Bronchial epithelial cell (primary cell): Measurements from ENCODE around the gene DYRK1A. TPM values are rescaled to one million over a fixed set of nuclear protein-coding genes. Genes with fewer than 3 reads are reported as not detected.

Experiments
- DNase-seq: peaks from one replicate; pipeline ENCODE4 v3.0.0-alpha.2; 2010; ENCODE audit warnings: low read depth
- FAIRE-seq: peaks from 2 replicates; lab custom pipeline; 2011; peaks lifted over from hg19 to GRCh38; lab: Jason Lieb, UNC
- H3K27me3 ChIP-seq: 2 replicates; pipeline ENCODE4 v1.5.1; 2011; ENCODE audit warnings: low read length; ENCODE audit not compliant: control insufficient read depth, insufficient read depth
- H3K36me3 ChIP-seq: 2 replicates; pipeline ENCODE4 v1.5.1; 2011; ENCODE audit warnings: low read length; ENCODE audit not compliant: control insufficient read depth, insufficient read depth
- H3K4me3 ChIP-seq: 2 replicates; pipeline ENCODE4 v1.5.1; 2011; ENCODE audit warnings: mild to moderate bottlenecking, low read depth, low read length, control low read depth
- total RNA-seq: library from RNA; depleted of rRNA; stranded (reverse); fragments of >200 nt; gene quantifications from 2 replicates; pipeline ENCODE4 v1.2.1, GENCODE V29; 2014
- TF ChIP-seq, protein P1 (sequence below): IDR thresholded peaks from 2 replicates; pipeline ENCODE4 v1.5.1; 2011; ENCODE audit warnings: mild to moderate bottlenecking, moderate library complexity, low read length, control low read depth, inconsistent platforms; ENCODE audit not compliant: insufficient read depth, severe bottlenecking

The DYRK1A gene
- total RNA-seq, 1 donor from 2014 or later = 51.1 TPM

DNA sequence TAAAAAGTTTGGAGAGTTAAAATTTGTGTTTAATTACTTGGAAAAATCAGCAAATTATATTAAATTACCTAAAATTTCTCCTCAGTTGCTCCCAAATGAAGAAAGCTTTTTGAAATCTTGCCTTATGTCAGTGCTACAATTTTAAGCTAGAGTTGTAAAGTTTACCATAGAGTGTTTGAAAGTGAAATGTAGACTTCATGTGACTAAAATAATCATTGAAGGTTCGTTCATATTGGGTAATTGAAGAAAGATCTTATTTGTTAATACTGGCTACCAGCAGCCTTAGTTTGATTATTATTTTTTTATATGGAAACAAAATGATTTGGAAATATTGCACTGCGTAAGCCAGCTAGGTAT lies 4.4 kb downstream of the DYRK1A start:
- TF ChIP-seq, protein P1, sequence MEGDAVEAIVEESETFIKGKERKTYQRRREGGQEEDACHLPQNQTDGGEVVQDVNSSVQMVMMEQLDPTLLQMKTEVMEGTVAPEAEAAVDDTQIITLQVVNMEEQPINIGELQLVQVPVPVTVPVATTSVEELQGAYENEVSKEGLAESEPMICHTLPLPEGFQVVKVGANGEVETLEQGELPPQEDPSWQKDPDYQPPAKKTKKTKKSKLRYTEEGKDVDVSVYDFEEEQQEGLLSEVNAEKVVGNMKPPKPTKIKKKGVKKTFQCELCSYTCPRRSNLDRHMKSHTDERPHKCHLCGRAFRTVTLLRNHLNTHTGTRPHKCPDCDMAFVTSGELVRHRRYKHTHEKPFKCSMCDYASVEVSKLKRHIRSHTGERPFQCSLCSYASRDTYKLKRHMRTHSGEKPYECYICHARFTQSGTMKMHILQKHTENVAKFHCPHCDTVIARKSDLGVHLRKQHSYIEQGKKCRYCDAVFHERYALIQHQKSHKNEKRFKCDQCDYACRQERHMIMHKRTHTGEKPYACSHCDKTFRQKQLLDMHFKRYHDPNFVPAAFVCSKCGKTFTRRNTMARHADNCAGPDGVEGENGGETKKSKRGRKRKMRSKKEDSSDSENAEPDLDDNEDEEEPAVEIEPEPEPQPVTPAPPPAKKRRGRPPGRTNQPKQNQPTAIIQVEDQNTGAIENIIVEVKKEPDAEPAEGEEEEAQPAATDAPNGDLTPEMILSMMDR = no peak
- Histone ChIP-seq H3K4me3 (no peak overlapping the region), H3K36me3 (peaks cover under 1% of the 10 kb centered on the region), H3K27me3 (no peaks in the 10 kb centered on the region)
- DNase-seq (no peak), FAIRE-seq (no peak)

GRCh38 chr21:37372127-37372731 lies 5.7 kb downstream of the DYRK1A start:
- DNase-seq (no peak), FAIRE-seq (no peak)
- H3K4me3 ChIP-seq = no peak overlapping the region
- TF ChIP-seq, protein P1 = no peak
- peaks cover 2% of the 10 kb centered on the region for H3K36me3 ChIP-seq
- no peaks in the 10 kb centered on the region for H3K27me3 ChIP-seq

- Histone ChIP-seq H3K27me3 (no peaks in the 10 kb centered on the region), H3K4me3 (no peak overlapping the region), H3K36me3 (peaks cover 2% of the 10 kb centered on the region)
- FAIRE-seq = no peak
- no peak for DNase-seq
- TF ChIP-seq, protein P1 = no peak
Measured at GRCh38 chr21:37372951-37373350, 6.4 kb downstream of the DYRK1A start.

DNA sequence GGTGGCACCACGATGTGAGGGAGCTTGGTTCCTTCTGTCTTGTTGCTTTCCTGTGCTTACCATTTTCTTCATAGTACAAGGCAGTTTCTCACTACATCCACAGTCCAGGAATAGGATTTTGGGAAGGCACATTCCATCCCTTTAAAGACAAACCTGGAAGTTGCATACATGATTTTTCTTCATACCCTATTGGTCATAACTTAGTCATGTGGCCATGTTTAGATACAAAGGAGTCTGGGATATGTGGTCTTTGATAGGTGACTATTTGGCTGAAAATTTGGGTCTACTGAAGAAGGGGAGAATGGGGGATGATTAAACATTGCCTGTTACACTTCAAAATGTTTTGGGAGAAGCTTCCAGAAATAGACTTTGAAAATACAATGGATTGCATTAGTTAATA lies 7.0 kb downstream of the DYRK1A start:
- no peaks in the 10 kb centered on the region for H3K27me3 ChIP-seq
- DNase-seq (peak; percentile 40), FAIRE-seq (no peak)
- TF ChIP-seq, protein P1 = no peak
- no peak overlapping the region for H3K4me3 ChIP-seq
- peaks cover 2% of the 10 kb centered on the region for H3K36me3 ChIP-seq

DNA sequence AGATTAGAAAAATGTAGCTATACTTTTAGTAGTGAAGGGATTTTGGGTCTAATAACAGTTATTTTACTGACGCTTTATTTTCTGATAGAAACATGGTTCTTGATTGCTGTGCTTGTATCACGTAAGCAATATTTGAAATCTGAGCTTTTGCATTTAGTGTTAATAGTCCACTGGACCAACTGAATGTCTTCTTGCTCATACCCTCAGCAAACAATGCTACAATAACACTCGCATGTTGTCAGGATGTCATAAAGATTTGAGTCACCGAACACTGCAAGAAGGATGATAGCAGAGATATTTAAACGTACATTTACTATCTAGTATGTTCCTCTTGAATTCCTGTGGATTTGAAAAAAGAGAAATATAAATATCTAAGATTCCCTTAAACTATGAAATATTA lies 7.5 kb downstream of the DYRK1A start:
- Histone ChIP-seq H3K4me3 (no peak overlapping the region), H3K27me3 (no peaks in the 10 kb centered on the region), H3K36me3 (peaks cover 2% of the 10 kb centered on the region)
- FAIRE-seq (no peak), DNase-seq (peak; percentile 86)
- TF ChIP-seq, protein P1 = no peak
